GM12801 (cell line): Measurements from ENCODE around the gene GNB1L.

ENCODE experiments used
- TF ChIP-seq, protein P1 (sequence below): IDR thresholded peaks from one replicate; pipeline ENCODE4 v1.5.1; 2011; ENCODE audit warnings: control low read depth; ENCODE audit not compliant: insufficient read length; ENCODE audit errors: extremely low read depth

GNB1L gene

DNA sequence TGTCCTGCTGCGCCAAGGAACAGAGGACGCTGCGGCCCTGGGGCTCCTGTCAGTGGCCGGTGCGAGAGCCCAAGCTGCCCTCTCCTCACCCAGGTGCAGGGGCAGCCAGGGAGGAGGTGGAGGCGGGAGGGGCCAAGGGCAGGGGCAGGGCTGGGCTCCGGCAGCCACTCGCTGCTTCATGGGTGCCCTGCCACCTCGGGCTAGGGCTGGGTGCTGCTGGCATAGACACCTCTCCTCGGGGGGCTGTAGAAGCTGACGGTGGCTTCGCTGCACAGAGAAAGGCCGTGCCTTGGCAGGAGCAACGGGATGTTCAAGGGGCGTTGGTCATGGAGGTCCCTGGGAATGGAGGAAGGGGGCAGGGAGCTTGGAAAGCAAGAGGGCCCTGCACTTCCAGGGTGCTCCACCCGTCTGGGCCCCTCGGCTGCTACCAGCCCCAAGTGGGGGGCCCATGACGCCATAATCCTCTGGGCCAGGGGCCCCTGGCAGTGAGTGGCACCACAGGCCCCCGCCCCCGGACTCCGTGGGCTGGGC, 95.7 kb downstream of the GNB1L start:
- TF ChIP-seq, protein P1, sequence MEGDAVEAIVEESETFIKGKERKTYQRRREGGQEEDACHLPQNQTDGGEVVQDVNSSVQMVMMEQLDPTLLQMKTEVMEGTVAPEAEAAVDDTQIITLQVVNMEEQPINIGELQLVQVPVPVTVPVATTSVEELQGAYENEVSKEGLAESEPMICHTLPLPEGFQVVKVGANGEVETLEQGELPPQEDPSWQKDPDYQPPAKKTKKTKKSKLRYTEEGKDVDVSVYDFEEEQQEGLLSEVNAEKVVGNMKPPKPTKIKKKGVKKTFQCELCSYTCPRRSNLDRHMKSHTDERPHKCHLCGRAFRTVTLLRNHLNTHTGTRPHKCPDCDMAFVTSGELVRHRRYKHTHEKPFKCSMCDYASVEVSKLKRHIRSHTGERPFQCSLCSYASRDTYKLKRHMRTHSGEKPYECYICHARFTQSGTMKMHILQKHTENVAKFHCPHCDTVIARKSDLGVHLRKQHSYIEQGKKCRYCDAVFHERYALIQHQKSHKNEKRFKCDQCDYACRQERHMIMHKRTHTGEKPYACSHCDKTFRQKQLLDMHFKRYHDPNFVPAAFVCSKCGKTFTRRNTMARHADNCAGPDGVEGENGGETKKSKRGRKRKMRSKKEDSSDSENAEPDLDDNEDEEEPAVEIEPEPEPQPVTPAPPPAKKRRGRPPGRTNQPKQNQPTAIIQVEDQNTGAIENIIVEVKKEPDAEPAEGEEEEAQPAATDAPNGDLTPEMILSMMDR, result no peak

DNA sequence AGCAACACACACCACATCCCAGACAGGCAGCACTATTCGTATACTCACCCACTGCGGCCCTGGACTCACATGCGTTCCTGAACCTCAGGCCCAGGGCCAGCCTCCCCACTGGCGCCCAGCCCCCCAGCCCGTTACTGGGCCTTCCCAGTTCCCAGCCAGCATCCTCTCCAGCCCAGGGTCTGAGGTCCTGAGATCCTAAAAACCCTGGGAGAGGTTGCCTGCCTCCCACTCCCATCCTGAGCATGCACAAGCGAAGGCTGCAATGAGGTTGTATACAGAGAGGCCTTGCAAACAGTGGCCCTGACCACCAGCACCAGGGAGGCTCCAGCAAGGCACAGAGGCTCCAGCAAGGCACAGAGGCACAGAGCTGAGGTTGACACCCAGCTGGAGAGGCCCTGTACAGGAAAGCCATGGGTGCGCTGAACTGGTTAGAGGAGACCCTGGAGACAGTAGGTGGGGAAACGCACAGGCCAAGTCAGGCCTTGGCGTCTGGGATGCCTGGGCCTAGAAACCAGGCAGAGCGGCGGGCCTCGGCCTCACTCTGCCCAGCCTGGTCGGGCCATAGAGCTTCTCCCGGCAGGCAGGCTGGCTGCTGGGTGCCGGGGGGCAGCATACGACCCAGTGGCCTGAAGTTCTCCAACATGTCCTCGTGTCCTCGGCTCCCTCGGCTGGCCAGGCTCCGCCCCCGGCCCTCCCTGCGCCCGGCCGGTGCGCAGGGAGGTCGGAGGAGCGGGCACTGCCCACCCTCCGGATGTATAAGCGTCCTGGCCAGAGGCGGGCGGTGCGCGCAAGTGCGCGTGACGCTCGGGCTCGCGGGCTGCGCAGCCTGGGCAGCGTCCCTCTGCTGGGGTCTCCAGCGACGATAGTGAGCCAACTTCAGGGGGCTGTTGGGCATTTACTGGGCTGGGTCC, 96.4 kb downstream of the GNB1L start:
- TF ChIP-seq, protein P1, result no peak

DNA sequence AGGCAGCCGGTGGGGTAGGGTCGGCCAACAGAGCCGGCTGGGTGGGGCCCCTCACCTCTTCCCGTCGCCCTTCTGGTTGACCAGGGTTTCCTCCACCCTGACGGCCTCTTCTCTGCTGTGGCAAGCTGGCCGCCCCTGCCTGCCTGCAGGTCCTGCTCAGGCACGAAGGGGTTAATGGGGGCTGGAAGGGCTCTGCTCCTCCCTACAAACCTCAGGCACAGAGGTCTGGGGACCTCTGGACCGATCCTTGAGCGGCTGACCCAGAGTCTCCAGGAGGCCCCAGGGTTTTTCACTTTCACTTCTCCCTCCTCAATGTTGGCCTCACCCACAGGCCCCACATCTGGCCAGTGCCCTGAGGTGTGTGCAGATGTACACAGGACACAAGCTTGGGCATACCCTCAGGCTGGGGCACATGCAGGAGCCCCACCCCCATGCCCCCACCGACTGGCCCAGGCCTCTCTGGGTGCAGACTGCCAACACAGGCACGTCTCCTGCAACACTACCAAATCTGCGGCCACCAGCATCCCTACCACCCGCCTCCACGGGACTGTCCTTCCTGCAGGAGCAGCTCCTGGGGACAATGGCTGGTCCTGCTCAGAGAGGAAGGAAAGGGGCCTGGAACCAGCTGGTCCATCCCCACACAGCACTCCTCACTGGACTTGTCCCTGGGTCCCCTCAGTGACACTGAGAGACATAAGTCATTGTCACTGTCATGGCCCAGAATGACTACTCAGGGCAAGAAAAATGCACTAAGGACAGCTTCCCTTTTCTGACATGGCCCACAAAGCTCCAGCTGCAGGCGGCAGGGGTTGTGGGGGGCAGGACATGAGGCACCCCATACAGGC, 97.3 kb downstream of the GNB1L start:
- TF ChIP-seq, protein P1, result no peak

- TF ChIP-seq, protein P1, result no peak
Measured at GRCh38 chr22:19756288-19757128, 98.2 kb downstream of the GNB1L start.

DNA sequence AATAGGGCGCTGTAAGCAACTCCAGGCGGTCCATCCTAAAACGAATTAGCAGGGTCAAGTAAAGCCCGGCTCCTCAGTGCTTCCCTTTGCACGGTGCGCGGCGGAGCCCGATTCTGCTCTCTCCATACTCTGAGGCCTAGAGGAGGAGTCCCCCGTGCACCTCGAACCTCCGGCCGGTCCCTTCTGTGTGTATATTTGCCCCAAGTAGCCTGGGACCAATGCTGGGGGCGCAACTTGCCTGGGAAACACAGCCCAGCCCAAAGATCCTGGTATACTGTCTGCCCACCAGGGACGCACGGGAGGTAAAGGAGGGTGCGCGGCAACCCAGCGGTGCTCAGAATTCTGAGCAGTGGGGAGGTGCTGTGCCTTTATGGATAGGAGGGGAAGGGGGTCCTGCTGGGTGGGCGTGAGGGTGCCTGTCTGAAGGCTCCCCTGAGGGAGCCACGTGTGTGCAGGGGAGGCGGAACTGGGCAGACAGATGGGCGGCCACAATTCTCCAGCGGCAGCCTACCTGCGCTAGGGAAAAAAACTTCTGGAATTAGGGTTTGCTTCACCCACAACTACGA, 98.9 kb downstream of the GNB1L start:
- TF ChIP-seq, protein P1, result no peak

DNA sequence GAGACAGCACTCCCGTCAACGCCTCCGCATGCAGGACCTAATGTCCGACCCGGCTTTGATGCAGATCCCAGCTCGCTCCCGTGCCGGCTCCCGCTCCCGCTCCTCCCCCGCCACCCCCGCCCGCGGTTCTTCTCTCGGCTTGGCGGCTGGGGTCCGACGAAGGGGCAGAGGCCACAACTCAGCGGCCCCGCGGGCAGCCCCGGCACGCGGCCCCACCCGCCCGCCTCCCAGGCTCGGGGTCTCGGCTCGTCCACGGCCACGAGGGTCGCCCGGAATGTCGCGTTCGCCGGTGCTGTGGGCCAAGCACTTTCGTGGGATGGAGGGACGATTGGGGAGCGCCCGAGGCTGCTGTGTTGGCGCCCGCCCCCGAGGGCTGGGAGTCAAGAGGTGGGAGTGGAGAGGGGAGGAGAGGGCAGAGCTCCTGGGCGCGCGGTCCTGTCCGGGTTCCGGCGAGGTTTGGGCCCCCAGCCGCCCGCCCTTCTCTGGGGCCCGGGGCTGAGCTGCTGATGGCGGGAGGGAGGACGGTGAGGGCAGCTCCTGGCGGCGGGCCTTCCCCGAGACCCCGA, 99.4 kb downstream of the GNB1L start:
- TF ChIP-seq, protein P1, result no peak
